K562 (cell line): ENCODE data around the gene DDX20. TPM values are rescaled to one million over a fixed set of nuclear protein-coding genes. Genes with fewer than 3 reads are reported as not detected.

Experiments used
- BHLHE40 ChIP-seq: IDR thresholded peaks from 2 replicates; pipeline ENCODE4 v1.6.1; 2011; ENCODE audit warnings: low read length, improper control_type of control experiment
- CHD4 ChIP-seq: fragments of 200-600 bp; sonication (generic); IDR thresholded peaks from 3 replicates; pipeline ENCODE4 v1.6.1; 2012; ENCODE audit warnings: low read depth, mild to moderate bottlenecking, mixed read lengths, low read length, inconsistent platforms; ENCODE audit not compliant: insufficient read depth, insufficient replicate concordance, poor library complexity, severe bottlenecking
- ESRRA ChIP-seq: fragments of 450-650 bp; IDR thresholded peaks from 2 replicates; pipeline ENCODE4 v1.6.1; 2014; ENCODE audit warnings: low read depth, mild to moderate bottlenecking, moderate library complexity, borderline replicate concordance
- GTF2E2 ChIP-seq: fragments of 200-800 bp; sonication (Bioruptor generic); IDR thresholded peaks from 2 replicates; pipeline ENCODE4 v1.6.1; 2016; ENCODE audit warnings: missing genetic modification characterization, missing compliant biosample characterization
- KAT2B ChIP-seq: IDR thresholded peaks from one replicate; pipeline ENCODE4 v1.6.1; 2012; ENCODE audit warnings: low read depth, mild to moderate bottlenecking, control low read depth, inconsistent platforms, low read length, moderate library complexity
- MAZ ChIP-seq, 2 experiments: fragments of 450-650 bp in 1 of 2; sonication (generic) in 1 of 2; formaldehyde crosslinking; IDR thresholded peaks in 1 of 2; conservative IDR thresholded peaks in 1 of 2; 2 replicates each; pipeline versions ENCODE4 v1.4.0 to v1.5.0; 2020; ENCODE audit warnings: mild to moderate bottlenecking in 1 of 2, missing genetic modification reagents in 1 of 2
- NCOA6 ChIP-seq: fragments of 450-650 bp; IDR thresholded peaks from 2 replicates; pipeline ENCODE4 v1.6.1; 2017; ENCODE audit warnings: mild to moderate bottlenecking
- NFIC ChIP-seq: fragments of 450-650 bp; IDR thresholded peaks from 2 replicates; pipeline ENCODE4 v1.6.1; 2017; ENCODE audit warnings: mild to moderate bottlenecking, inconsistent platforms
- PHF8 ChIP-seq: fragments of 200-600 bp; sonication (generic); IDR thresholded peaks from 2 replicates; pipeline ENCODE4 v1.6.1; 2012; ENCODE audit warnings: mixed run types, mild to moderate bottlenecking, inconsistent platforms, low read length, moderate library complexity, borderline replicate concordance
- POLR2A ChIP-seq: fragments of 450-650 bp; conservative IDR thresholded peaks from 2 replicates; pipeline ENCODE4 v1.6.1; 2016
- POLR2AphosphoS2 ChIP-seq: IDR thresholded peaks from 2 replicates; pipeline ENCODE4 v1.6.1; 2012; ENCODE audit warnings: low read length, improper control_type of control experiment
- POLR3A ChIP-seq: IDR thresholded peaks from 2 replicates; pipeline ENCODE4 v1.6.1; 2011; ENCODE audit warnings: borderline replicate concordance, mild to moderate bottlenecking, moderate library complexity; ENCODE audit not compliant: insufficient read length, insufficient read depth; ENCODE audit errors: extremely low read depth
- POLR3G ChIP-seq: IDR thresholded peaks from 2 replicates; pipeline ENCODE4 v1.6.1; 2011; ENCODE audit not compliant: insufficient read length, insufficient replicate concordance; ENCODE audit errors: extremely low read depth
- PYGO2 ChIP-seq: fragments of 450-650 bp; IDR thresholded peaks from 2 replicates; pipeline ENCODE4 v1.6.1; 2016; ENCODE audit warnings: mild to moderate bottlenecking, missing genetic modification characterization, moderate library complexity, missing compliant biosample characterization
- SIX5 ChIP-seq, 2 experiments: IDR thresholded peaks; 2 replicates each; pipeline ENCODE4 v1.6.1; 2011; ENCODE audit warnings: low read length in 2 of 2, borderline replicate concordance in 1 of 2, low read depth in 1 of 2, mild to moderate bottlenecking in 1 of 2, moderate library complexity in 1 of 2; ENCODE audit not compliant: insufficient read depth in 1 of 2
- ZNF354B ChIP-seq: fragments of 250-450 bp; sonication (Bioruptor Pico); IDR thresholded peaks from 2 replicates; pipeline ENCODE4 v1.4.0; 2020
- ZNF561 ChIP-seq: fragments of 450-650 bp; formaldehyde crosslinking; conservative IDR thresholded peaks from 2 replicates; pipeline ENCODE4 v1.4.0; 2020; ENCODE audit warnings: mild to moderate bottlenecking, moderate library complexity
- ZNF79 ChIP-seq: fragments of 250-450 bp; sonication (Bioruptor Pico); IDR thresholded peaks from 2 replicates; pipeline ENCODE4 v1.4.0; 2020; ENCODE audit warnings: low read depth, mild to moderate bottlenecking, moderate library complexity
- polyA plus RNA-seq, 8 experiments: library from polyadenylated mRNA; depleted of rRNA in 4 of 8; stranded (reverse) in 5 of 8; unstranded in 3 of 8; fragments of >200 nt; fragmentation: Nextera tagmentation in 2 of 8; fragmentation: Illumina TruSeq in 1 of 8; extraction: Ambion mirVana in 2 of 8; extraction: Trizol in 1 of 8; gene quantifications; 2 replicates each; pipeline versions ENCODE4 v1.2.1 to v1.2.3, GENCODE V29; 2011 to 2014; ENCODE audit warnings: inconsistent platforms in 1 of 8, missing spikeins in 1 of 8
- total RNA-seq, 7 experiments: library from RNA; depleted of rRNA in 6 of 7; stranded (reverse); fragments of >200 nt in 6 of 7; fragmentation: Illumina TruSeq in 2 of 7; extraction: Trizol in 2 of 7; gene quantifications; 2 replicates each; pipeline versions ENCODE4 v1.2.1 to v1.2.3, GENCODE V29; 2011 to 2021; ENCODE audit warnings: low replicate concordance in 1 of 7
- TF ChIP-seq, protein P1 (sequence below): fragments of 450-650 bp; IDR thresholded peaks from 2 replicates; pipeline ENCODE4 v1.6.1; 2016; ENCODE audit warnings: missing biosample characterization, missing genetic modification characterization
- TF ChIP-seq, protein P2 (sequence below): fragments of 450-650 bp; IDR thresholded peaks from 2 replicates; pipeline ENCODE4 v1.6.1; 2016; ENCODE audit warnings: antibody characterized with exemption
- TF ChIP-seq, protein P3 (sequence below): sonication (generic); formaldehyde crosslinking; IDR thresholded peaks from 2 replicates; pipeline ENCODE4 v1.8.0; 2022; ENCODE audit warnings: mild to moderate bottlenecking, missing genetic modification reagents

DDX20 gene
- total and polyA plus RNA-seq, 9 of the 15 experiments (the other 6 are each of a cell fraction or from before 2014, with no cell fraction given) = 8.3 to 33.4 (median 24.5) TPM

DNA sequence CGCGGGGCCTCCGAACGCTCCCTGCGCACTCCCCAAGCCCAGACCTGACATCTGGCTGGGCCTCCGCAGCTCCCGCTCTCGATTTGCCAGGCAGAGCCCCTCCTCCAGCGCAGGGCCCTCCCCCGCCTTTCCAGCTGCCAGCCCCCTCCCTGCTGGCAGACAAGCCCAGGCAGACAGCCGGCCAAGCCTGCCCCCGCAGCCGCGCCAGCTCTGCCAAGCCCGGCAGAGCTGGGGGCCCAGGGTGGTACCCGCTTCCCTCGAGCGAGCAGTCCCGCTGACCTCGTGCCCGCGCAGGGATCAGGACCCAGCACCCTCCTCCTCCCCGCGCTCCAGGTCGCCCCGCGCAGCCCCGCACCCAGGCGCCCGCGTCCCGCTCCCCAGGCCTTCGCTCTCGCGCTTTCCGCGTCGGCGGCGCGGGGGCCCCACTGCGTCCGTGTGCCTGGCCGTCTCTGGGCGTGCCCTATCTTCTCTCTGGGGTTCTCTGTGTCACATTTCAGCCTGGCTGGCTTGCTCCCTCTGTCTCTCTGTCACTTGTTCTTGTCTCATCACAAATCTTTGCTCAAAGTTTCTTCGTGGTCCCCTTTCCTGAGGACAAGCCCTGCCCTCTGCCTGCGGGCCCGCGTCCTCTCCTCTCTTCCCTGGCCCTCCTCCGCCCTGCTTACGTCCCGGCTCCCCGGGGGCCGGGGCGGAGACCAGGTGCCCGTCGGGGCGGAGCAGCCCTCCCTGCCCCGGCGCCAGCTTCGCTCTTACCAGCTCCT is 17.1 kb upstream of the DDX20 start (continued):
- TF ChIP-seq NFIC (peak; percentile 54; the same call in 1 of the 2 replicates), BHLHE40 (no peak), ESRRA (0 out of 2 replicates have a peak, but pooled peaks have one; percentile 4), POLR2A (no peak), GTF2E2 (tag) (no peak), KAT2B (no peak), MAZ (CRISPR knock-in tag; conservative IDR thresholded peaks at IDR 0.05 in 1 of 2, IDR thresholded peaks at IDR 0.05 in 1 of 2) (0 out of 4 replicates have a peak, but pooled peaks of 1 of the 2 experiments have one; percentile 24), ZNF561 (CRISPR knock-in tag) (no peak), POLR3G (no peak), ZNF354B (no peak), POLR2AphosphoS2 (no peak), PHF8 (no peak), ZNF79 (CRISPR knock-in tag) (no peak), CHD4 (peak; percentile 22), SIX5 (IDR thresholded peaks at IDR 0.05; ENCODE audit: borderline replicate concordance in 1 of 2, insufficient read depth in 1 of 2, low read depth in 1 of 2, low read length in 2 of 2) (no peak), PYGO2 (tag) (no peak), POLR3A (no peak), NCOA6 (peak; percentile 81)
- TF ChIP-seq, protein P1, sequence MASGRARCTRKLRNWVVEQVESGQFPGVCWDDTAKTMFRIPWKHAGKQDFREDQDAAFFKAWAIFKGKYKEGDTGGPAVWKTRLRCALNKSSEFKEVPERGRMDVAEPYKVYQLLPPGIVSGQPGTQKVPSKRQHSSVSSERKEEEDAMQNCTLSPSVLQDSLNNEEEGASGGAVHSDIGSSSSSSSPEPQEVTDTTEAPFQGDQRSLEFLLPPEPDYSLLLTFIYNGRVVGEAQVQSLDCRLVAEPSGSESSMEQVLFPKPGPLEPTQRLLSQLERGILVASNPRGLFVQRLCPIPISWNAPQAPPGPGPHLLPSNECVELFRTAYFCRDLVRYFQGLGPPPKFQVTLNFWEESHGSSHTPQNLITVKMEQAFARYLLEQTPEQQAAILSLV (tag) = no peak
- TF ChIP-seq, protein P2, sequence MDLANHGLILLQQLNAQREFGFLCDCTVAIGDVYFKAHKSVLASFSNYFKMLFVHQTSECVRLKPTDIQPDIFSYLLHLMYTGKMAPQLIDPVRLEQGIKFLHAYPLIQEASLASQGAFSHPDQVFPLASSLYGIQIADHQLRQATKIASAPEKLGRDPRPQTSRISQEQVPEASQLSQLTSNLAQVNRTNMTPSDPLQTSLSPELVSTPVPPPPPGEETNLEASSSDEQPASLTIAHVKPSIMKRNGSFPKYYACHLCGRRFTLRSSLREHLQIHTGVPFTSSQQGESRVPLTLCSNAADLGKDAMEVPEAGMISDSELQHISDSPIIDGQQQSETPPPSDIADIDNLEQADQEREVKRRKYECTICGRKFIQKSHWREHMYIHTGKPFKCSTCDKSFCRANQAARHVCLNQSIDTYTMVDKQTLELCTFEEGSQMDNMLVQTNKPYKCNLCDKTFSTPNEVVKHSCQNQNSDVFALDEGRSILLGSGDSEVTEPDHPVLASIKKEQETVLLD = no peak
- TF ChIP-seq, protein P3, sequence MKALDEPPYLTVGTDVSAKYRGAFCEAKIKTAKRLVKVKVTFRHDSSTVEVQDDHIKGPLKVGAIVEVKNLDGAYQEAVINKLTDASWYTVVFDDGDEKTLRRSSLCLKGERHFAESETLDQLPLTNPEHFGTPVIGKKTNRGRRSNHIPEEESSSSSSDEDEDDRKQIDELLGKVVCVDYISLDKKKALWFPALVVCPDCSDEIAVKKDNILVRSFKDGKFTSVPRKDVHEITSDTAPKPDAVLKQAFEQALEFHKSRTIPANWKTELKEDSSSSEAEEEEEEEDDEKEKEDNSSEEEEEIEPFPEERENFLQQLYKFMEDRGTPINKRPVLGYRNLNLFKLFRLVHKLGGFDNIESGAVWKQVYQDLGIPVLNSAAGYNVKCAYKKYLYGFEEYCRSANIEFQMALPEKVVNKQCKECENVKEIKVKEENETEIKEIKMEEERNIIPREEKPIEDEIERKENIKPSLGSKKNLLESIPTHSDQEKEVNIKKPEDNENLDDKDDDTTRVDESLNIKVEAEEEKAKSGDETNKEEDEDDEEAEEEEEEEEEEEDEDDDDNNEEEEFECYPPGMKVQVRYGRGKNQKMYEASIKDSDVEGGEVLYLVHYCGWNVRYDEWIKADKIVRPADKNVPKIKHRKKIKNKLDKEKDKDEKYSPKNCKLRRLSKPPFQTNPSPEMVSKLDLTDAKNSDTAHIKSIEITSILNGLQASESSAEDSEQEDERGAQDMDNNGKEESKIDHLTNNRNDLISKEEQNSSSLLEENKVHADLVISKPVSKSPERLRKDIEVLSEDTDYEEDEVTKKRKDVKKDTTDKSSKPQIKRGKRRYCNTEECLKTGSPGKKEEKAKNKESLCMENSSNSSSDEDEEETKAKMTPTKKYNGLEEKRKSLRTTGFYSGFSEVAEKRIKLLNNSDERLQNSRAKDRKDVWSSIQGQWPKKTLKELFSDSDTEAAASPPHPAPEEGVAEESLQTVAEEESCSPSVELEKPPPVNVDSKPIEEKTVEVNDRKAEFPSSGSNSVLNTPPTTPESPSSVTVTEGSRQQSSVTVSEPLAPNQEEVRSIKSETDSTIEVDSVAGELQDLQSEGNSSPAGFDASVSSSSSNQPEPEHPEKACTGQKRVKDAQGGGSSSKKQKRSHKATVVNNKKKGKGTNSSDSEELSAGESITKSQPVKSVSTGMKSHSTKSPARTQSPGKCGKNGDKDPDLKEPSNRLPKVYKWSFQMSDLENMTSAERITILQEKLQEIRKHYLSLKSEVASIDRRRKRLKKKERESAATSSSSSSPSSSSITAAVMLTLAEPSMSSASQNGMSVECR (CRISPR knock-in tag) = peak; percentile 30; the same call in 1 of the 2 replicates
